Thoracic aorta (tissue), 2 donors: ENCODE results near the gene WFDC13. TPM values are rescaled to one million over a fixed set of nuclear protein-coding genes. Genes with fewer than 3 reads are reported as not detected.
"Not testable (repeated sequence)": the region's sequence is repeated elsewhere in the genome, so short reads cannot be mapped to it uniquely, and the experiment has no call there.

Source experiments
- ATAC-seq: fragments of 150-250 bp; one replicate; pipeline ENCODE4 v1.8.0; 2017; ENCODE audit warnings: low read depth; ENCODE audit not compliant: insufficient number of reproducible peaks, low FRiP score
- DNase-seq: peaks from one replicate; pipeline ENCODE4 v3.0.0-alpha.2; 2020; ENCODE audit warnings: low spot score
- H3K27ac ChIP-seq, 2 donors: fragments of 200-600 bp; sonication (generic); 1 replicate in 1 of 2; 2 replicates in 1 of 2; pipeline ENCODE4 v1.5.1; 2016; ENCODE audit warnings: mild to moderate bottlenecking in 2 of 2, moderate library complexity in 2 of 2
- H3K27me3 ChIP-seq: fragments of 200-600 bp; sonication (generic); replicated peaks from 2 replicates; pipeline ENCODE4 v1.6.0; 2016; ENCODE audit warnings: mild to moderate bottlenecking; ENCODE audit not compliant: insufficient read depth
- H3K36me3 ChIP-seq: fragments of 200-600 bp; sonication (generic); one replicate; pipeline ENCODE4 v1.5.1; 2016
- H3K4me1 ChIP-seq, 2 donors: fragments of 200-600 bp; sonication (generic); 1 replicate in 1 of 2; 2 replicates in 1 of 2; pipeline versions ENCODE4 v1.5.1 to v1.6.0; 2016; ENCODE audit warnings: low read depth in 2 of 2, mild to moderate bottlenecking in 1 of 2; ENCODE audit not compliant: control insufficient read depth in 1 of 2
- H3K4me3 ChIP-seq: fragments of 200-600 bp; sonication (generic); 2 replicates; pipeline ENCODE4 v1.5.1; 2016; ENCODE audit warnings: mild to moderate bottlenecking
- H3K9me3 ChIP-seq: fragments of 200-600 bp; sonication (generic); 2 replicates; pipeline ENCODE4 v1.5.1; 2016
- total RNA-seq, 2 donors: library from RNA; depleted of rRNA; stranded (reverse); fragments of >200 nt; gene quantifications; one replicate each; pipeline versions ENCODE4 v1.1.0 to v1.2.3, GENCODE V29; 2016
- TF ChIP-seq, protein P1 (sequence below): fragments of 200-600 bp; sonication (generic); IDR thresholded peaks from one replicate; pipeline ENCODE4 v1.5.1; 2019; ENCODE audit warnings: antibody characterized with exemption

The WFDC13 gene
- total RNA-seq, 2 donors from 2014 or later: not detected

DNA sequence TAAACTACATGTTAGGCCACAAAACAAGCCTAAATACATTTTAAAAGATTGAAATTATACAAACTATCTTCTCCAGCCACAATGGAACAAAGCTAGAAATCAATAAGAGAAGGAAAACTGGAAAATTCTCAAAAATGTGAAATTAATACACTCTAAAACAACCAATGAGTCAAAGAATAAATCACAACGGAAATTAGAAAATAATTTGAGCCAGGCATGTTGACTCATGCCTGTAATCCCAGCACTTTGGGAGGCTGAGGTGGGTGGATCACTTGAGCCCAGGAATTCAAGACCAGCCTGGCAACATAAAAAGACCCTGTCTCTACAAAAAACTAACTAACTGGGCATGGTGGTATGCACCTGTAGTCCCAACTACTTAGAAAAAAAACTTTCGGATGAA lies 6.3 kb upstream of the WFDC13 start:
- H3K4me3 ChIP-seq: no peak overlapping the region
- no peaks in the 10 kb centered on the region for H3K4me1 ChIP-seq
- H3K9me3 ChIP-seq: no peaks in the 10 kb centered on the region
- ATAC-seq (no peak), DNase-seq (no peak)
- H3K27me3 ChIP-seq: no peaks in the 10 kb centered on the region
- no peaks in the 10 kb centered on the region for H3K36me3 ChIP-seq
- TF ChIP-seq, protein P1, sequence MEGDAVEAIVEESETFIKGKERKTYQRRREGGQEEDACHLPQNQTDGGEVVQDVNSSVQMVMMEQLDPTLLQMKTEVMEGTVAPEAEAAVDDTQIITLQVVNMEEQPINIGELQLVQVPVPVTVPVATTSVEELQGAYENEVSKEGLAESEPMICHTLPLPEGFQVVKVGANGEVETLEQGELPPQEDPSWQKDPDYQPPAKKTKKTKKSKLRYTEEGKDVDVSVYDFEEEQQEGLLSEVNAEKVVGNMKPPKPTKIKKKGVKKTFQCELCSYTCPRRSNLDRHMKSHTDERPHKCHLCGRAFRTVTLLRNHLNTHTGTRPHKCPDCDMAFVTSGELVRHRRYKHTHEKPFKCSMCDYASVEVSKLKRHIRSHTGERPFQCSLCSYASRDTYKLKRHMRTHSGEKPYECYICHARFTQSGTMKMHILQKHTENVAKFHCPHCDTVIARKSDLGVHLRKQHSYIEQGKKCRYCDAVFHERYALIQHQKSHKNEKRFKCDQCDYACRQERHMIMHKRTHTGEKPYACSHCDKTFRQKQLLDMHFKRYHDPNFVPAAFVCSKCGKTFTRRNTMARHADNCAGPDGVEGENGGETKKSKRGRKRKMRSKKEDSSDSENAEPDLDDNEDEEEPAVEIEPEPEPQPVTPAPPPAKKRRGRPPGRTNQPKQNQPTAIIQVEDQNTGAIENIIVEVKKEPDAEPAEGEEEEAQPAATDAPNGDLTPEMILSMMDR: no peak
- H3K27ac ChIP-seq: no peak overlapping the region

DNA sequence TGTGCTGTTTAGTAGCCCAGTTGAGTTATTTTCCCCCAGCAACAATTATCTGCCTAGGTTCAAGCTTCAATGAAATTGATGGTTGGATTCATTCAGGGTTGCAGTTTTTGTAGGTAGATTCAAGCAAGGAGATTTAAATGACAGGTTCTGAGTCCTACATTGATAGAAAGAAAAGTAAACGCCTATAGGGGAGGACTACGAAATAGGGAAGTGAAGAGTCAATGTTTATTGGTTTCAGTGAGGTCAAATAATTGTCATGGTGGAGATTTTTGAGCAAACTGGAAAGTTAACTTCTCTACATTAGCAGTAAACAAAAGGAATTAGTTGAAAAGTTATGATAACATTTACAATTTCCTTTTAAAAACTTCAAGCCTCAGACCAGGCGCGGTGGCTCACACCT lies 734 bp upstream of the WFDC13 start:
- ATAC-seq (no peak), DNase-seq (no peak)
- Histone ChIP-seq H3K36me3 (no peaks in the 10 kb centered on the region), H3K9me3 (no peaks in the 10 kb centered on the region), H3K4me3 (no peak overlapping the region), H3K27ac (no peak overlapping the region), H3K27me3 (no peaks in the 10 kb centered on the region), H3K4me1 (no peaks in the 10 kb centered on the region)
- TF ChIP-seq, protein P1: no peak

DNA sequence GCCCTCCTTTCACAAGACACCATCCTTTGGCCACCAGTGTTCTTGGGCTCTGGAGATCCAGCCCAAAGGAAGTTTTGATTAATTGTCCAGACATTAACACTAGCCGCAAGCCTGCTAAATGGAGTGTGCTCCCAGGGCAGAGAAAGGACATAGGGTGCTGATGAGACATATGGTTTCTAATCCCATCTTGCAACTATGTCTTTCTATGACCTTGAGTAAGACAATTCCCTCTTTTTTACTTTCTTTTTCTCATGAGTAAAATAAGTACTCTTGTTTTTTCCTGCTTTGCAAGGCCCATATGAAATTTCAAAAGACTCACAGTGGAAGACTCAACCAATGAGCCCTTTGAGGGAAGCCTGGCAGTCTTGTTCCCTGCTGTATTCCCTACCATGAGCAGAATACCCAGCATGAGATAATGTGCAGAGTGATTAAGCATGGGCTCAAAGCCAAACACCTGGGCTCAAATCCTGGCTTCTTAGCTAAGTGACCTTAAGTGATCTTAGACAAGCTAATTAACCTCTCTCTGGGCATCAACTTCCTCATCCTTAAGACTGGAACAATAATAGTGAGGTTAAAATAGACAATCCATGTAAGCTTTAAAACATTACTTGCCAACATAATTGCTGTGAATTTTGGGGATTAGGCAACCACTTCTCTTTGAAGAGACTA lies 3.3 kb downstream of the WFDC13 start, which contains the start of gene WFDC10B:
TSS of gene WFDC10B (minus strand) at position 51 of the 669 bp plus-strand sequence. CDS start 19,027 bp downstream, outside the sequence.
- TF ChIP-seq, protein P1: no peak
- H3K27me3 ChIP-seq: no peaks in the 10 kb centered on the region
- H3K9me3 ChIP-seq: no peaks in the 10 kb centered on the region
- no peak for DNase-seq
- no peak within 1 kb of the TSS for H3K4me3 ChIP-seq
- H3K36me3 ChIP-seq: no peaks in the 10 kb centered on the region
- ATAC-seq: no peak
- no peak within 1 kb of the TSS for H3K27ac ChIP-seq
- no peaks in the 10 kb centered on the region for H3K4me1 ChIP-seq

DNA sequence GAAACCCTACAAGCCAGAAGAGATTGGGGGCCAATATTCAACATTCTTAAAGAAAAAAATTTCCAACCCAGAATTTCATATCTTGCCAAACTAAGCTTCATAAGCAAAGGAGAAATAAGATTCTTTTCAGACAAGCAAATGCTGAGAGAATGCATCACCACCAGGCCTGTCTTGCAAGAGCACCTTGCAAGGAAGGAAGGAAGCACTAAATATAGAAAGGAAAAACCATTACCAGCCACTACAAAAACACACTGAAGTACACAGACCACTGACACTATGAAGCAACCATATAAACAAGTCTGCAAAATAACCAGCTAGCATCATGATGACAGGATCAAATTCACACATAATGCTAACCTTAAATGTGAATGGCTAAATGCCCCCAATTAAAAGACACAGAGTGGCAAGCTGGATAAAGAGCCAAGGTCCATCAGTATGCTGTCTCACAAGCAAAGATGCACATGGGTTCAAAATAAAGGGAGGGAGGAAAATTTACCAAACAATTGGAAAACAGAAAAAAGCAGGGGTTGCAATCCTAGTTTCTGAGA lies 14.4 kb downstream of the WFDC13 start:
- H3K9me3 ChIP-seq, H3K27ac ChIP-seq, ATAC-seq, H3K27me3 ChIP-seq, DNase-seq, H3K4me3 ChIP-seq, H3K4me1 ChIP-seq, H3K36me3 ChIP-seq: not testable (repeated sequence)

DNA sequence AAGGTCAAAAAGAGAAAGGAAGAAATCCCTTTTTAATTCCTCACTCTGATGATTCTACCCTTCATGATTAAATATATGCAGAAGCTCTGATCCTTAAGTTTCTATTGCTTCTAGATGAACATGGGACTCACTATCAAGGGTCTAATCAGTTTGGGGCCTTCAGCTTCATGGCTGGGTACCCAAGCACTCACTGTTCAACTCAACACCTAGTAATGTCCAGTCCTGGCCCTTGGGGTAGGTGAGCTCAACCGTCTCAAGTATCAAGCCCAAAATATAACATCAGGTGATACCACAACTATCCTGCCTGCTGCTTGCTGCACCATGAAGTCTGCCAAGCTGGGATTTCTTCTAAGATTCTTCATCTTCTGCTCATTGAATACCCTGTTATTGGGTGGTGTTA lies 20.2 kb downstream of the WFDC13 start, which contains the start of gene SPINT4:
TSS of gene SPINT4 (plus strand) at position 301 of the 400 bp plus-strand sequence. CDS start at position 322, 21 bp downstream.
- no peaks in the 10 kb centered on the region for H3K4me1 ChIP-seq
- ATAC-seq (no peak), DNase-seq (no peak)
- TF ChIP-seq, protein P1: no peak
- no peaks in the 10 kb centered on the region for H3K36me3 ChIP-seq
- H3K27ac ChIP-seq: no peak within 1 kb of the TSS
- H3K4me3 ChIP-seq: no peak within 1 kb of the TSS
- no peaks in the 10 kb centered on the region for H3K27me3 ChIP-seq
- H3K9me3 ChIP-seq: no peaks in the 10 kb centered on the region
